Ureter (tissue), 1 donor: Measurements from ENCODE around the gene GBF1. TPM values are rescaled to one million over a fixed set of nuclear protein-coding genes. Genes with fewer than 3 reads are reported as not detected.

Source experiments
- DNase-seq: peaks from one replicate; pipeline ENCODE4 v3.0.0-alpha.2; 2020; ENCODE audit warnings: low spot score
- total RNA-seq: library from RNA; stranded (reverse); gene quantifications from one replicate; pipeline ENCODE4 v1.2.4, GENCODE V29; 2023
- donor health status: DM: yes; HTN: yes; CAD: no.

Gene GBF1
- total RNA-seq, 1 donor from 2014 or later, result 64.4 TPM

DNA sequence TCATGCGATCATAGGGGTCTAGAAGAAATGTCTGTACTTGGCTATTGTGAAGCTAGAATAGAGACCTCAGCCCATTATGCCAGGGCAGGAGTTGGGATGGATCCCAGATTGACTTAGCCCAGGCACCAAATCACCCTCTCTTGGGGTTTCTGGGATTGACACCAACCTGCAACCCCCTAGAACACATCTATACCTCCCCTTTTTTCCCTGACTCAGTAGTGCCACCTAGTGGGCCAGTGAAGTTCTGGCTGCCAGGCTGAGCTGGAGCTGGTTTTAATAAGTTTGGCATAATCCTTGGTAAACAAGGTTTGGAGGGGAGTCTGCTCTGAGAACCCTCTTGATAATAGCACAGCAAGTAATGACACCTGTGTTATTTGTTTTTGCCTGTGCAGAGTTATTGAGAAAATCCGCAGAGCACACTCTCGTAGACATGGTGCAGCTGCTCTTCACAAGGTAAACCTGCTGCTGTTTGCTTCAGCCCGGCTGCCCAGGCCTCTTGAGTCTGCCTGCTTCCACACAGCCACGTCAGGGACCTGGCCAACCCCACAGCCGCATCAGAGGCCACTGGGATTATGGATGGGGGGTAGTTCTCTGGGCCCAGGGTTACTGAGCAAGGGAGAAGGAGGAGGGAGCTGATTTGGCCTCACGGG is 106.9 kb downstream of the GBF1 start:
- DNase-seq, result peak; percentile 65

- DNase-seq, result no peak
Measured at GRCh38 chr10:102354451-102354850, 109.1 kb downstream of the GBF1 start.

- DNase-seq, result no peak
Measured at GRCh38 chr10:102358712-102359382, 113.5 kb downstream of the GBF1 start.

- DNase-seq, result no peak
Measured at GRCh38 chr10:102367441-102367840, 122.1 kb downstream of the GBF1 start.

GRCh38 chr10:102368077-102368476 is 122.7 kb downstream of the GBF1 start:
- no peak for DNase-seq

GRCh38 chr10:102371295-102371694 is 126.0 kb downstream of the GBF1 start:
- no peak for DNase-seq

DNA sequence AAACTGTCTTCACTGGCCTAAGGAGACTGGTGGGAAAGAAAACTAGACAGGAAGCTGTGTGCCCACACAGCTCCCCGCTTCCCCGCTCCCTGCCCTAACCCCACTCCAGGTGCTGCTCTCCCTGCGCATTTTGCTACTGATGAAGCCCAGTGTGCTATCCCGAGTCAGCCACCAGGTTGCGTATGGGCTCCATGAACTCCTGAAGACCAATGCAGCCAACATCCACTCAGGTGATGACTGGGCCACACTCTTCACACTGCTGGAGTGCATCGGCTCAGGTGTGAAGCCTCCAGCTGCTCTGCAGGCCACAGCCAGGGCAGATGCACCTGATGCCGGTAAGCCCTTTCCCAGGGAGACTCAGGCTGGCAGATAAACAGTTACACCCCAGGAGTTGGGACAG is 129.9 kb downstream of the GBF1 start:
- DNase-seq, result no peak

DNA sequence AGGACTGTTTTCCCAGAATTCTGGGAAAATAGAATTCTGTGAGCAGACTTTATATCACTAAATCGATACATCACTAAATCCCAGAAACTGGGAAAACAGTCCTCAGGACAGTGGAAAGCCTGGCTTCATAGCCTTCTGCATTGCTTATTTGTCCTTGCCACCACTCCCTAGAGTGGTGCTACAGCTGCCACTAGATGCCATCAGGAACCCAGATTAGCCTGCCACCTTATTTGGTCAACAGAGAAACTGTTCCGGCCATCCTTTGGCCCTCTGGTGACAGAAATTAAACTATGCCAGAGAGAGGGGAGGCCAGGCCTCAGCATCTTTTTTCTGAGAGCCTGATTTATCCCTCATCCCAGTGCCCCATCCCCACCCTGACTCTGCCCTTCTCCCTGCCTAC is 130.5 kb downstream of the GBF1 start:
- no peak for DNase-seq

DNA sequence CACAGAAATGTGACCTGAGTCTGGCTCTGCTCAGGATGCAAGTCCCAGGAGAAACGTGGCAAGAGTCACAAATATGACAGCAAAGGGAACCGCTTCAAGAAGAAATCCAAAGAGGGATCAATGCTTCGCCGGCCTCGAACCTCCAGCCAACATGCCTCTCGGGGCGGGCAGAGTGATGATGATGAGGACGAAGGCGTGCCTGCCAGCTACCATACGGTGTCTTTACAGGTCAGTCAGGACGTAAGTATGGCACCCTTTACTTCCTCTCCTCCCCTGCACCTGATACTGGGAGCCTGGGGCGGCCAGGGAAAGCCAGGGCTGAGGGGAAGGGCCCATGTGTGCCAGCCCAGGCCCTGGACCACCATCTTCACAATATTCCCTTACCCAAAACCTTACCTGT is 131.6 kb downstream of the GBF1 start:
- DNase-seq, result no peak

DNA sequence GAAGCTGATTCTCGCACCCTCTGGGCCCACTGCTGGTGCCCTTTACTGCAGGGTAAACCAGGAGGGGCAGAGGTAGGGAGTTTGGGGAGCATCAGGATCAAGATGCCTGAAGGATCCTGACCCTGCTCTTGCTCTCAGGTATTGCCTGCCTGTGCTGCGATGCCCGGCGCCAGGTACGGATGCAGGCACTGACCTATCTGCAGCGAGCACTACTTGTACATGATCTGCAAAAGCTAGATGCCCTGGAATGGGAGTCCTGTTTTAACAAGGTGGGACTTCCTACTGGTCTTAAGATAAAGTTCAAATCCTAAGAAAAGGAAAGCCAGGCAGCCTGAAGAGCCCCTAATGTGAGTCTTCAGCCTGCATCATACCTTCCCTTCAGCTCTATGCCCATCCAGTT is 134.1 kb downstream of the GBF1 start:
- no peak for DNase-seq

DNA sequence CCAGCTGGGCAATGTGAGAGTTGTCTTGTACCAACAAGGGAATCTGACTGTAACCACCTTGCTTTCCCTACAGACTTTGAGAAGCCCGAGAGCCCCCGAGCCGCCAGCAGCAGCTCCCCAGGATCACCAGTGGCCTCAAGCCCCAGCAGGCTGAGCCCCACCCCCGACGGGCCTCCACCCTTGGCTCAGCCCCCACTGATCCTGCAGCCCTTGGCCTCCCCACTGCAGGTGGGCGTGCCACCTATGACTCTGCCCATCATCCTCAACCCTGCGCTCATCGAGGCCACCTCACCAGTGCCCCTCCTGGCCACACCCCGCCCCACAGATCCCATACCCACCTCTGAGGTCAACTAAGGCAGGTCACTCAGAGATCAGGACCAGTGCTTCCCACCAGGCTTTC is 136.7 kb downstream of the GBF1 start:
- no peak for DNase-seq

- DNase-seq, result no peak
Measured at GRCh38 chr10:102382871-102383270, 137.5 kb downstream of the GBF1 start.

DNA sequence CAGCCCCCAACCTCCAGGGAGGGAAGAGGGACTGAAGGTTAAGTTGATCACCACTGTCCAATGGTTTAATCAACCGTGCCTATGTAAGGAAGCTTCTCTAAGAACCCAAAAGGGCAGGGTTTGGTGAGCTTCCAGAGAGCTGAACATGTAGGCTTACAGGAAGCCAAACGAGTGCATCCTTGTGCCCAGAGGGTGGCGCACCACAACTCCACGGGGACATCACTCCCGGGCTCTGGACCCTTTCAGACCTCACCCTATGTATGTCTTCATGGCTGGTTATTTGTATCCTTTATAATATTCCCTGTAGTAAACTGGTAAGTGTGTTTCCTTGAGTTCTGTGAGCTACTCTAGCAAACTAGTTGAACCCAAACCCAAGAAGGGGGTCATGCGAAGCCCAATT is 138.7 kb downstream of the GBF1 start:
- DNase-seq, result no peak

DNA sequence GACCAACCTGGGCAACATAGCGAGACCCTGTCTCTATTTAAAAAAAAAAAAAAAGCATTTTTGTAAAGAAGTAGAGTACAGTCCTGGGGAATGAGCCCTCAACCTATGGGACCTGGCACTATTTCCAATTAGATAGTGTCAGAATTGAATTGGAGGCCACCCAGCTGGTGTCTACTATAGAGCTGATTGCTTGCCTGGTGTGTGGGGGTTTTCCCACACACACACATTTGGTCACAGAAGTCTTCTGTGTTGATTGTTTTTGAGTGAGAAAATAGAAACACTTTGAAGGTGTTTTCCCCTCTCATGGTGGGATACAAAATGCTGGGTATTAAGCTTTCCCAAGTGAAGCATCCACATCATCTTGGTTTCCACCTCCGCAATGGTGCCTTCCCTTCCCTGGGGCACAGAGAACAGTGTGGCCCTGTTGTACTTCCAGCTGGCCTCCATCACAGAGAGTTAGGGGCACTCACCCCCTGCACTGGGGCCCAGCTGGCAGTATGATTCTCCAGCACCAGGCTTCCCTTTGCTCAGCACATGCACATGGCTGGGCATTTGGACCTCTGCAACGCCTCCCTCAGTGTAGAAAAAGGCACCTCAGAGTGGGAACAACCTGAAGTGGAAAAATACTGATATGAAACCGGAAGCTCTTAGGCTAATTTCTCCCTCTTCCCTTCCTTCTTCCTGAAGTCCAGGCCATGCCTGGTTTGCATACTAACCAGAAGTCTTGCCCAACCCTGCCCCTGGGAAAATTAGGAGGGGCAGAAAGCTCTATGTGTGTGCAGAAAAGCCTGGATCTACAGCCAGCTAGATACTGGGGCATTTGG is 139.5 kb downstream of the GBF1 start:
- no peak for DNase-seq

DNA sequence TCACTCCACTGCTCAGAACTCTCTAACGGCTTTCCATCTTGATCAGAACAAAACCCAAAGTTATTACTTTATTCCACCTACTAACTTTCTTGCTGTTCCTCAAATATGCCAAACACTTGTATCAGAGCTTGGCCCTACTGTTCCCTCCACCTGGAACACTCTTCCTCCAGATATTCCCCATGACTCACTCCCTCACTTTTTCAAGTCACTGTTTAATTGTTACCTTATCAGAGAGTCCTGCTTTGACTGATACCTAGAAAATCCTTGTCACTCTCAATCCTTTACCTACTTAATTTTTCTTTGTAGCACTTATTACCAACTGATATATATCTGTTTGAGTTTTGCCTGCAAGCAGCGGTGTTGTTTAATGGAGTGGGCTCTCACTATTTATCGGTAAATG is 144.6 kb downstream of the GBF1 start:
- no peak for DNase-seq

DNA sequence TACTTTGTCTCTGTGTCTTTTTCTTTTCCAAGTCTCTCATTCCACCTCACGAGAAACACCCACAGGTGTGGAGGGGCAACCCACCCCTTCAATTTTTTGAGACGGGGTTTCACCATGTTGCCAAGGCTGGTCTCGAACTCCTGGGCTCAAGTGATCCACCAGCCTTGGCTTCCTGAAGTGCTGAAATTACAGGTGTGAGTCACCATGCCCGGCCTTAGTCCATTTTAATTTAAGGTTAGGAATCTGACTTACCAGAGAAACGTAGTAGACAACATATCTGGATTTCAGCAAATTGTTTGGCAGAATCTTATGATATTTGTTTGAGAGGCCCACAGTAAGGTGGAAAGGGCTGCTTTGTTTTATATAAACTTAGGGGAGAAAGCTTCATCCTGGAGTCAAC is 147.0 kb downstream of the GBF1 start:
- no peak for DNase-seq

DNA sequence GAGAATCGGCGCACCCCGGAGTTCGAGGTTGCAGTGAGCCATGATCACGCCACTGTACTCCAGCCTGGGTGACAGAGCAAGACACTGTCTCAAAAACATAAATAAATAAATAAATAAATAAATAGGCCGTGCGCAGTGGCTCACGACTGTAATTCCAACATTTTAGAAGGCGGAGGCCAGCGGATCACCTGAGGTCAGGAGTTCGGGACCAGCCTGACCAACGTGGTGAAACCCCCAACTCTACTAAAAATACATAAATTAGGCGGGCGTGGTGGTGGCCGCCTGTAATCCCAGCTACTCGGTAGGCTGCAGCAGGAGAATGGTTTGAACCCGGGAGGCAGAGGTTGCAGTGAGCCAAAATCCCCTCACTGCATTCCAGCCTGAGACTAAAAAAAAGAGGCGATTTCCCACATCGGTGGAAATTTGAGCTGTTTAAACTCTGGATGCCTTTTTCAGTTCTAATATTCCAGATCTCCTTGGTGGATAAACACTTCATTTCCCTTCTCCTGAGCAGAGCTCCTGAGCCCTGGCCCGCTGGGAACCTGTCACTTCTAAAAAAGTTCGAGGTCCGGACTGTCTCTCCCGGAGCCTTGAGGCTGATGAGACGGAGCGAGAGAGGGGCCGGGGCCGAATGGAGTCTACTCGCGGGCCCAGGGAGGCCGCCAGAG is 148.2 kb downstream of the GBF1 start:
- no peak for DNase-seq

- peak; percentile 95 for DNase-seq
Measured at GRCh38 chr10:102394079-102394800, 148.9 kb downstream of the GBF1 start.

GRCh38 chr10:102394801-102395399 is 149.6 kb downstream of the GBF1 start:
- no peak for DNase-seq

GRCh38 chr10:102395400-102396316 is 150.3 kb downstream of the GBF1 start, which contains the start of gene NFKB2:
TSS of gene NFKB2 (plus strand) at chr10:102395705. CDS start at chr10:102395960, 255 bp downstream.
- peak; percentile 92 for DNase-seq
